Suprapubic skin (tissue), 4 donors: ENCODE results near the gene EPHB6. TPM values are rescaled to one million over a fixed set of nuclear protein-coding genes. Genes with fewer than 3 reads are reported as not detected.

ENCODE experiments used
- DNase-seq, 2 donors: peaks; one replicate each; pipeline ENCODE4 v3.0.0-alpha.2; 2019; ENCODE audit warnings: low spot score in 2 of 2
- H3K27ac ChIP-seq: fragments of 200-600 bp; sonication (generic); one replicate; pipeline ENCODE4 v1.5.1; 2019
- H3K27me3 ChIP-seq: fragments of 200-600 bp; sonication (generic); one replicate; pipeline ENCODE4 v1.5.1; 2019
- H3K36me3 ChIP-seq: fragments of 200-600 bp; sonication (generic); one replicate; pipeline ENCODE4 v1.5.1; 2019
- H3K4me1 ChIP-seq: fragments of 200-600 bp; sonication (generic); one replicate; pipeline ENCODE4 v1.5.1; 2019
- H3K4me3 ChIP-seq: fragments of 200-600 bp; sonication (generic); one replicate; pipeline ENCODE4 v1.5.1; 2019; ENCODE audit warnings: mild to moderate bottlenecking
- H3K9me3 ChIP-seq: fragments of 200-600 bp; sonication (generic); one replicate; pipeline ENCODE4 v1.5.1; 2019
- EP300 ChIP-seq: sonication (generic); formaldehyde crosslinking; IDR thresholded peaks from one replicate; pipeline ENCODE4 v1.6.1; 2017; ENCODE audit warnings: antibody characterized with exemption
- POLR2A ChIP-seq, 2 donors: fragments of 450-650 bp; IDR thresholded peaks; one replicate each; pipeline ENCODE4 v1.6.1; 2017; ENCODE audit warnings: antibody characterized with exemption in 2 of 2, mild to moderate bottlenecking in 2 of 2, moderate library complexity in 2 of 2
- POLR2AphosphoS5 ChIP-seq, 3 donors: sonication (generic); formaldehyde crosslinking; IDR thresholded peaks; one replicate each; pipeline ENCODE4 v1.6.1; 2017; ENCODE audit warnings: antibody characterized with exemption in 3 of 3
- WGBS: methylation state at CpG from one replicate; pipeline ENCODE4 v1.1.5; 2018; 5-methylcytosine and 5-hydroxymethylcytosine counted together
- total RNA-seq, 4 donors: library from RNA; depleted of rRNA; stranded (reverse); fragments of >200 nt; gene quantifications; one replicate each; pipeline ENCODE4 v1.1.0, GENCODE V29; 2016
- TF ChIP-seq, protein P1 (sequence below), 2 donors: fragments of 200-600 bp in 1 of 2; fragments of 450-650 bp in 1 of 2; sonication (generic) in 1 of 2; IDR thresholded peaks; one replicate each; pipeline ENCODE4 v1.5.1; 2016 to 2019; ENCODE audit warnings: antibody characterized with exemption in 2 of 2, mild to moderate bottlenecking in 1 of 2, moderate library complexity in 1 of 2

EPHB6 gene
- total RNA-seq, 4 donors from 2014 or later, result 207 to 299 (median 258) TPM

GRCh38 chr7:142880876-142881505, 26.1 kb downstream of the EPHB6 start:
- peak in 1 of 2 donors; percentile 61 for DNase-seq
- WGBS, result 32% methylated on average over 8 of the region's 8 CpGs
- peaks cover 23% of the 10 kb centered on the region for H3K4me1 ChIP-seq
- H3K27ac ChIP-seq, result no peak overlapping the region
- H3K27me3 ChIP-seq, result peaks cover 9% of the 10 kb centered on the region
- no peaks in the 10 kb centered on the region for H3K9me3 ChIP-seq
- H3K36me3 ChIP-seq, result no peaks in the 10 kb centered on the region
- no peak overlapping the region for H3K4me3 ChIP-seq
- TF ChIP-seq POLR2AphosphoS5 (IDR thresholded peaks at IDR 0.05), result no peak
- TF ChIP-seq EP300, result no peak
- TF ChIP-seq, protein P1, sequence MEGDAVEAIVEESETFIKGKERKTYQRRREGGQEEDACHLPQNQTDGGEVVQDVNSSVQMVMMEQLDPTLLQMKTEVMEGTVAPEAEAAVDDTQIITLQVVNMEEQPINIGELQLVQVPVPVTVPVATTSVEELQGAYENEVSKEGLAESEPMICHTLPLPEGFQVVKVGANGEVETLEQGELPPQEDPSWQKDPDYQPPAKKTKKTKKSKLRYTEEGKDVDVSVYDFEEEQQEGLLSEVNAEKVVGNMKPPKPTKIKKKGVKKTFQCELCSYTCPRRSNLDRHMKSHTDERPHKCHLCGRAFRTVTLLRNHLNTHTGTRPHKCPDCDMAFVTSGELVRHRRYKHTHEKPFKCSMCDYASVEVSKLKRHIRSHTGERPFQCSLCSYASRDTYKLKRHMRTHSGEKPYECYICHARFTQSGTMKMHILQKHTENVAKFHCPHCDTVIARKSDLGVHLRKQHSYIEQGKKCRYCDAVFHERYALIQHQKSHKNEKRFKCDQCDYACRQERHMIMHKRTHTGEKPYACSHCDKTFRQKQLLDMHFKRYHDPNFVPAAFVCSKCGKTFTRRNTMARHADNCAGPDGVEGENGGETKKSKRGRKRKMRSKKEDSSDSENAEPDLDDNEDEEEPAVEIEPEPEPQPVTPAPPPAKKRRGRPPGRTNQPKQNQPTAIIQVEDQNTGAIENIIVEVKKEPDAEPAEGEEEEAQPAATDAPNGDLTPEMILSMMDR (IDR thresholded peaks at IDR 0.05), result peak; percentile 69 to 75
- TF ChIP-seq POLR2A (IDR thresholded peaks at IDR 0.05), result no peak

GRCh38 chr7:142881586-142882337, 26.9 kb downstream of the EPHB6 start:
- no peak overlapping the region for H3K4me3 ChIP-seq
- peaks cover 8% of the 10 kb centered on the region for H3K27me3 ChIP-seq
- no peak overlapping the region for H3K27ac ChIP-seq
- H3K36me3 ChIP-seq, result no peaks in the 10 kb centered on the region
- peaks cover 28% of the 10 kb centered on the region for H3K4me1 ChIP-seq
- H3K9me3 ChIP-seq, result no peaks in the 10 kb centered on the region
- TF ChIP-seq POLR2A (IDR thresholded peaks at IDR 0.05) (no peak), POLR2AphosphoS5 (IDR thresholded peaks at IDR 0.05) (no peak), EP300 (no peak)
- TF ChIP-seq, protein P1 (IDR thresholded peaks at IDR 0.05), result no peak
- 69% methylated on average over 9 of the region's 9 CpGs for WGBS
- DNase-seq, result peak in 1 of 2 donors; percentile 64

- TF ChIP-seq POLR2A (IDR thresholded peaks at IDR 0.05) (no peak), EP300 (no peak), POLR2AphosphoS5 (IDR thresholded peaks at IDR 0.05) (no peak)
- TF ChIP-seq, protein P1 (IDR thresholded peaks at IDR 0.05), result no peak
These were observed 27.4 kb downstream of the EPHB6 start for GRCh38 chr7:142882338-142882678.

GRCh38 chr7:142883145-142883544, 28.3 kb downstream of the EPHB6 start:
- DNase-seq, result peak in 1 of 2 donors; percentile 41
- peaks cover 4% of the 10 kb centered on the region for H3K27me3 ChIP-seq
- no peak overlapping the region for H3K27ac ChIP-seq
- H3K9me3 ChIP-seq, result no peaks in the 10 kb centered on the region
- TF ChIP-seq POLR2AphosphoS5 (IDR thresholded peaks at IDR 0.05), result no peak
- no peak for TF ChIP-seq EP300
- no peak for TF ChIP-seq POLR2A (IDR thresholded peaks at IDR 0.05)
- TF ChIP-seq, protein P1 (IDR thresholded peaks at IDR 0.05), result no peak
- H3K36me3 ChIP-seq, result no peaks in the 10 kb centered on the region
- 92% methylated on average over 10 of the region's 10 CpGs for WGBS
- no peak overlapping the region for H3K4me3 ChIP-seq
- H3K4me1 ChIP-seq, result peaks cover 34% of the 10 kb centered on the region

More at GRCh38 chr7:142882338-142882678, 27.4 kb downstream of the EPHB6 start:
- no peak overlapping the region for H3K4me3 ChIP-seq
- peaks cover 4% of the 10 kb centered on the region for H3K27me3 ChIP-seq
- no peaks in the 10 kb centered on the region for H3K36me3 ChIP-seq
- H3K4me1 ChIP-seq, result peaks cover 34% of the 10 kb centered on the region
- DNase-seq, result peak in 1 of 2 donors; percentile 63
- H3K27ac ChIP-seq, result no peak overlapping the region
- 52% methylated on average over 5 of the region's 5 CpGs for WGBS
- H3K9me3 ChIP-seq, result no peaks in the 10 kb centered on the region

- WGBS, result 84% methylated on average over 7 of the region's 7 CpGs
- no peak overlapping the region for H3K27ac ChIP-seq
- TF ChIP-seq EP300 (no peak), POLR2A (IDR thresholded peaks at IDR 0.05) (no peak), POLR2AphosphoS5 (IDR thresholded peaks at IDR 0.05) (no peak)
- TF ChIP-seq, protein P1 (IDR thresholded peaks at IDR 0.05), result no peak
- H3K4me1 ChIP-seq, result peaks cover 34% of the 10 kb centered on the region
- H3K27me3 ChIP-seq, result peaks cover 4% of the 10 kb centered on the region
- no peak overlapping the region for H3K4me3 ChIP-seq
- H3K9me3 ChIP-seq, result no peaks in the 10 kb centered on the region
- peak in 1 of 2 donors; percentile 65 for DNase-seq
- H3K36me3 ChIP-seq, result no peaks in the 10 kb centered on the region
These were observed 28.9 kb downstream of the EPHB6 start for GRCh38 chr7:142883571-142884285.
